Parathyroid adenoma (tissue), 2 donors: ENCODE data around the gene SLC16A11.

Experiments
- H2AFZ ChIP-seq: fragments of 300-600 bp; sonication (generic); one replicate; pipeline ENCODE4 v1.7.0; 2017; ENCODE audit warnings: antibody characterized with exemption, mild to moderate bottlenecking
- H3K27ac ChIP-seq: fragments of 300-600 bp; sonication (generic); one replicate; pipeline ENCODE4 v1.7.0; 2017
- H3K27me3 ChIP-seq: fragments of 300-600 bp; sonication (generic); one replicate; pipeline ENCODE4 v1.7.0; 2017; ENCODE audit warnings: low read length; ENCODE audit not compliant: control insufficient read depth, insufficient read depth
- H3K36me3 ChIP-seq: fragments of 300-600 bp; sonication (generic); one replicate; pipeline ENCODE4 v1.7.0; 2017; ENCODE audit warnings: low read length; ENCODE audit not compliant: control insufficient read depth, insufficient read depth
- H3K4me1 ChIP-seq: fragments of 300-600 bp; sonication (generic); one replicate; pipeline ENCODE4 v1.7.0; 2017; ENCODE audit warnings: control low read depth
- H3K4me2 ChIP-seq: fragments of 300-600 bp; sonication (generic); one replicate; pipeline ENCODE4 v1.7.0; 2017; ENCODE audit warnings: low read length
- H3K4me3 ChIP-seq: fragments of 300-600 bp; sonication (generic); one replicate; pipeline ENCODE4 v1.7.0; 2017; ENCODE audit warnings: low read depth, low read length
- H3K79me2 ChIP-seq: fragments of 300-600 bp; sonication (generic); one replicate; pipeline ENCODE4 v1.7.0; 2017; ENCODE audit warnings: control low read depth
- H3K9ac ChIP-seq: fragments of 300-600 bp; sonication (generic); one replicate; pipeline ENCODE4 v1.7.0; 2017; ENCODE audit warnings: mild to moderate bottlenecking
- H3K9me3 ChIP-seq: fragments of 300-600 bp; sonication (generic); one replicate; pipeline ENCODE4 v1.7.0; 2017; ENCODE audit warnings: low read length; ENCODE audit not compliant: control insufficient read depth
- TF ChIP-seq, protein P1 (sequence below): fragments of 300-600 bp; sonication (generic); IDR thresholded peaks from one replicate; pipeline ENCODE4 v1.7.0; 2017; ENCODE audit warnings: antibody characterized with exemption, mild to moderate bottlenecking
- donor health status: primary hyperparathyroidism.

Gene SLC16A11

DNA sequence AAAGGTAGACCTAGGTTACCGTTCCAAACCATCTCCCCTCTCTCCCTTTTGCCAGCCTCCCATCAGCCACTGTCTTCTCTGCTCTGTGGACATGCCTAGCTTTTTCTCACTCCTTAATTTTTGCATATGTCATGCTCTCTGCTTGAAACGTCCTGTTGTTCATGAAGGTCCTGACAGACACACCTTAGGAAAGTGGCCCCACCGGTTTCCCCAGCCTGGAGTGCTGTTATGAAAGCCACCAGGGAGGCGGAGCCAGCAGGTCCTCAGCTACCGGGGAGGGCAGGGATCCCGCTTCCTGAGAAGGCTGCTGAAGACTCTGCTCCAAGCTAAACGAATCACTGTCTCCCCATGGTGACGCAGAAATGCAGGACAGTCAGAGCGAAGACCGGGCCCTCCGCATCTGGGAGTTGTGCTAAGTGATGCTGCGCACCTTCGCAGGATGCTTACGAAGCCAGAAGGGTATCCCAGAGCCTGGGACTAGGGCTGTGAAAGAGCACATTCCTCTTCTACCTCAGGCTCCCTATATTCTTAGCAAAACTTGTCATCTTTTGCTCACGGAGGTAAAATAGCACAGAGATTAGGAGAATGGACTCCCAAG, 2.3 kb upstream of the SLC16A11 start:
- Histone ChIP-seq H2AFZ (peak overlapping the region; percentile 97), H3K9ac (peak overlapping the region; percentile 32), H3K4me1 (peaks cover 20% of the 10 kb centered on the region), H3K4me2 (peak overlapping the region; percentile 78), H3K9me3 (no peaks in the 10 kb centered on the region), H3K36me3 (no peaks in the 10 kb centered on the region), H3K27ac (peak overlapping the region; percentile 98), H3K27me3 (no peaks in the 10 kb centered on the region), H3K79me2 (no peaks in the 10 kb centered on the region), H3K4me3 (peak overlapping the region; percentile 57)
- TF ChIP-seq, protein P1, sequence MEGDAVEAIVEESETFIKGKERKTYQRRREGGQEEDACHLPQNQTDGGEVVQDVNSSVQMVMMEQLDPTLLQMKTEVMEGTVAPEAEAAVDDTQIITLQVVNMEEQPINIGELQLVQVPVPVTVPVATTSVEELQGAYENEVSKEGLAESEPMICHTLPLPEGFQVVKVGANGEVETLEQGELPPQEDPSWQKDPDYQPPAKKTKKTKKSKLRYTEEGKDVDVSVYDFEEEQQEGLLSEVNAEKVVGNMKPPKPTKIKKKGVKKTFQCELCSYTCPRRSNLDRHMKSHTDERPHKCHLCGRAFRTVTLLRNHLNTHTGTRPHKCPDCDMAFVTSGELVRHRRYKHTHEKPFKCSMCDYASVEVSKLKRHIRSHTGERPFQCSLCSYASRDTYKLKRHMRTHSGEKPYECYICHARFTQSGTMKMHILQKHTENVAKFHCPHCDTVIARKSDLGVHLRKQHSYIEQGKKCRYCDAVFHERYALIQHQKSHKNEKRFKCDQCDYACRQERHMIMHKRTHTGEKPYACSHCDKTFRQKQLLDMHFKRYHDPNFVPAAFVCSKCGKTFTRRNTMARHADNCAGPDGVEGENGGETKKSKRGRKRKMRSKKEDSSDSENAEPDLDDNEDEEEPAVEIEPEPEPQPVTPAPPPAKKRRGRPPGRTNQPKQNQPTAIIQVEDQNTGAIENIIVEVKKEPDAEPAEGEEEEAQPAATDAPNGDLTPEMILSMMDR = no peak

DNA sequence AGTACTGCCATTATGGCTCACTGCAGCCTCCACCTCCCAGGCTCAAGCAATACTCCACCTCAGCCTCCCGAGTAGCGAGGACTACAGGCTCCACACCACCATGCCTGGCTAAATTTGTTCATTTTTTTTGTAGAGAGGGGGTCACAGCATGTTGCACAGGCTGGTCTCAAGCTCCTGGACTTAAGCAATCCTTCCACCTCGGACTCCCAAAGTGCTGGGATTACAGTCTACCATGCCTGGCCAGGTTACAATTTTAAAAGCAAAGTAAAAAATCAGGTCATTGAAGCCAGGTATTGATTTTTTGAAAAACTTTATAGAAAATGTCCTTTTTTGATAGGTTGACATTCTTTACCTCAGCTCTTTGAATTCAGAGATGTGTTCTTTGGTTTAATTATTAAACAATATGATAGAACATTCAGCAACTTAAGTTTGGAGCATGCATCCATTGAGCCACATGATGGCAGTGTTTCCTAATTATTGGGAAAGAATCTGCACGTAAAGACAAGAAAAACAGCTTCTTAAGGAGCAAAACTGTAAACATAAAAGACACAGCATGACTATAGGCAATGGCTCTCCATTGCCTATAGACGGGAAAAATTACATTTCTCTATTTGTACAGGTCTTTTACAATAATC, 1.7 kb upstream of the SLC16A11 start:
- Histone ChIP-seq H3K79me2 (no peaks in the 10 kb centered on the region), H3K36me3 (no peaks in the 10 kb centered on the region), H3K4me3 (peak overlapping the region; percentile 57), H2AFZ (peak overlapping the region; percentile 97), H3K27ac (peak overlapping the region; percentile 98), H3K4me2 (peak overlapping the region; percentile 78), H3K9ac (no peak overlapping the region), H3K9me3 (no peaks in the 10 kb centered on the region), H3K27me3 (no peaks in the 10 kb centered on the region), H3K4me1 (peaks cover 21% of the 10 kb centered on the region)
- TF ChIP-seq, protein P1 = peak; percentile 85

DNA sequence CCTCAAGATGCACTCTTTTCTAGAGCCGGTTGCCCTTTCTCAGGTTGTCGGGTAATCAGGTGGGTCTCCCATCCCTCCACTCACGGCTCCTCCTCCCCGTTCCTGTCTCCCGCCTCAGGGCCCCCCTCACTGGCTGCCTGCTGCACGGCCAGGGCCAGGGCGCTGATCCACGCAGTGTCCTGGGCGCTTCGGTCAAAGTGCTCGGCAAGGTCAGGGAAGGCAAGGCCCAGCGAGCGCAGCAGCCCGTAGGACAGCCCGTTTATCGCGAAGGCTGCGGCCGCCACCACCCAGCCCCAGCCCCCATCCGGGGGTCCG, 753 bp downstream of the SLC16A11 start:
- peak overlapping the region; percentile 85 for H3K4me2 ChIP-seq
- no peaks in the 10 kb centered on the region for H3K27me3 ChIP-seq
- no peaks in the 10 kb centered on the region for H3K79me2 ChIP-seq
- peak overlapping the region; percentile 96 for H3K27ac ChIP-seq
- no peaks in the 10 kb centered on the region for H3K36me3 ChIP-seq
- no peaks in the 10 kb centered on the region for H3K9me3 ChIP-seq
- peak overlapping the region; percentile 66 for H3K4me3 ChIP-seq
- TF ChIP-seq, protein P1 = no peak
- peak overlapping the region; percentile 77 for H3K9ac ChIP-seq
- peak overlapping the region; percentile 92 for H2AFZ ChIP-seq
- peaks cover 29% of the 10 kb centered on the region for H3K4me1 ChIP-seq

DNA sequence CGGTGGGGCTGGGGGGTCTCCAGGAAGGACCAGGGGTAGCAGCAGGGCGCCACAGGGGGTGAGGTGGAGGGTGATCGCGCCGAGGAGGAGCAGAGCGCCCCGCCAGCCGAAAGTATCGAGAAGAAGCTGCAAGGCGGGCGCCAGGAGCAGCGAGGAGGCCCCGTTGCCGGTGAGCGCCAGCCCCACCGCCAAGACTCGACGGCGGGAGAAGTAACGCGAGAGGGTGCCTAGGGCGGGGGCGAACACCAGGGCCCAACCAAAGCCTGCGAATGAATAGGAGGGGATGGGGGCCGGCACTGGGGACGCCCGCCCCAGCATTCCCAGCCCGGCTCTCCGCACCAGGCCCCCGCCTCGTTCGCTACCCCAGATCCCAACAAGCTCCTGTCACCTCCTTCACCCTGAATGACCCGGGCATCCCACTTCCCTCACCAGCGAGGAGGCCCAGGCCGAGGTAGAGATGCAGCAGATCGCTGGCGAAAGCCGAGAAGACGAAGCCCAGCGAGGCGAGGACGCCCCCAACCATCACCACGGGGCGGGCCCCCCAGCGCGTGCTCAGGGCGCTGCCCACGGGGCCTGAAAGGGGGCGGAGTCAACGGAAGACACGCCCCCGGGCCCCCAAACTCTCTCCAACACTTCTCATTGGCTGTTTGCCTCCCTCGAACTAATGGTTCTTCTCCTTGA, 1.3 kb downstream of the SLC16A11 start:
- TF ChIP-seq, protein P1 = no peak
- no peaks in the 10 kb centered on the region for H3K36me3 ChIP-seq
- peak overlapping the region; percentile 85 for H3K4me2 ChIP-seq
- H3K4me3 ChIP-seq = peak overlapping the region; percentile 66
- H3K27me3 ChIP-seq = no peaks in the 10 kb centered on the region
- peaks cover 29% of the 10 kb centered on the region for H3K4me1 ChIP-seq
- no peaks in the 10 kb centered on the region for H3K9me3 ChIP-seq
- peak overlapping the region; percentile 77 for H3K9ac ChIP-seq
- H3K27ac ChIP-seq = peak overlapping the region; percentile 96
- H3K79me2 ChIP-seq = no peaks in the 10 kb centered on the region
- H2AFZ ChIP-seq = peak overlapping the region; percentile 92
